ENCODE measurements around the gene MAPK8IP1. TPM values are rescaled to one million over a fixed set of nuclear protein-coding genes. Genes with fewer than 3 reads are reported as not detected.

MAPK8IP1 gene
- total RNA-seq, 1 donor from 2014 or later: 13.2 TPM

Other genes with a start within 250 kb of the MAPK8IP1 start
- 0.88 and 2.3 TPM in 2 replicates for gene CHST1, start 220.0 kb upstream of the MAPK8IP1 start, total RNA-seq
- gene SLC35C1, start 80.5 kb upstream of the MAPK8IP1 start, total RNA-seq: 19.8 and 25.4 TPM in 2 replicates
- gene CRY2, start 38.2 kb upstream of the MAPK8IP1 start, total RNA-seq: 8.5 and 9.1 TPM in 2 replicates
- not detected in 2 replicates for gene FREY1, start 21.6 kb downstream of the MAPK8IP1 start, total RNA-seq
- 37.4 and 52.0 TPM in 2 replicates for gene PEX16, start 32.2 kb downstream of the MAPK8IP1 start, total RNA-seq
- 10.9 and 11.2 TPM in 2 replicates for gene LARGE2, start 37.0 kb downstream of the MAPK8IP1 start, total RNA-seq
- 11.8 and 12.0 TPM in 2 replicates for gene PHF21A, start 235.8 kb downstream of the MAPK8IP1 start, total RNA-seq